Skin of body (tissue), 2 donors: ENCODE measurements around the gene TBC1D5. TPM values are rescaled to one million over a fixed set of nuclear protein-coding genes. Genes with fewer than 3 reads are reported as not detected.

Experiments
- DNase-seq: peaks from one replicate; lab custom pipeline; 2025; lab: John Stamatoyannopoulos, UW
- total RNA-seq: library from RNA; depleted of rRNA; stranded (reverse); fragments of >200 nt; gene quantifications from one replicate; pipeline ENCODE4 v1.2.3, GENCODE V29; 2014

Gene TBC1D5
- total RNA-seq, 1 donor from 2014 or later, result 99.1 TPM

- no peak for DNase-seq
Observed at GRCh38 chr3:17592956-17593355, 149.5 kb downstream of the TBC1D5 start.

DNA sequence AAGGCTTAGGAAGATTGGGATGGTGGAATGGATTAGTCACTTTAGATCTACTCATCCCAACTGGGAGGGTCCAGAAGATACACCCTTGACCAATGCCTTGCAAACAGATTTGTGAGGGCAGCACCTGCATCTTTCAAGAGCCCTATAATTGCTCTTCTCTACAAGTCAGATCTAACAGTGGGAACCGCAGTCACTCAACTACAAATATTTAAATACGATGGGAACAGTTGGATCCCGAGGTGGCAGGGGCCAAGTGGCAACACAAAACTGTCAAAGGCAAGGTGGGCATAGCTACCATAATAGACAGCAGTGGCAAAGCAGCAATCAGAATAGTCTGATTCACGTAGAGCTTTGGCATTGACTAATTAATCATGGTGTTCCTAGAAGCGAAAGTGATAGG lies 152.0 kb downstream of the TBC1D5 start:
- no peak for DNase-seq

- DNase-seq, result no peak
Observed at GRCh38 chr3:17589888-17590287, 152.5 kb downstream of the TBC1D5 start.

GRCh38 chr3:17588422-17588821 lies 154.0 kb downstream of the TBC1D5 start:
- peak; percentile 23 for DNase-seq

GRCh38 chr3:17585394-17586325 lies 156.8 kb downstream of the TBC1D5 start:
- no peak for DNase-seq

- no peak for DNase-seq
Observed at GRCh38 chr3:17584066-17584465, 158.4 kb downstream of the TBC1D5 start.

DNA sequence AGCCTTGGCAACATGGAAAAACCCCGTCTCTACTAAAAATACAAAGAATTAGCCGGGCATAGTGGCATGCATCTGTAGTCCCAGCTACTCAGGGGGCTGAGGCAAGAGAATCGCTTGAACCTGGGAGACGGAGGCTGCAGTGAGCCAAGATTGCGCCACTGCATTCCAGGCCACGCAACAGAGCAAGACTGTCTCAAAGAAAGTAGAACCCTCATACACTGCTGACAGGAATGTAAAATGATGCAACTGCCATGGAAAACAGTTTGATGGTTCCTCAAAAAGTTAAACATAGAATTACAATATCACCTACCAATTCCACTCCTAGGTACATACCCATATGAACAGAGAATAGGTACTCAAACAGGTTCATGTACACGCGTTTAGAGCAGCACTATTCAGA lies 158.9 kb downstream of the TBC1D5 start:
- no peak for DNase-seq

DNA sequence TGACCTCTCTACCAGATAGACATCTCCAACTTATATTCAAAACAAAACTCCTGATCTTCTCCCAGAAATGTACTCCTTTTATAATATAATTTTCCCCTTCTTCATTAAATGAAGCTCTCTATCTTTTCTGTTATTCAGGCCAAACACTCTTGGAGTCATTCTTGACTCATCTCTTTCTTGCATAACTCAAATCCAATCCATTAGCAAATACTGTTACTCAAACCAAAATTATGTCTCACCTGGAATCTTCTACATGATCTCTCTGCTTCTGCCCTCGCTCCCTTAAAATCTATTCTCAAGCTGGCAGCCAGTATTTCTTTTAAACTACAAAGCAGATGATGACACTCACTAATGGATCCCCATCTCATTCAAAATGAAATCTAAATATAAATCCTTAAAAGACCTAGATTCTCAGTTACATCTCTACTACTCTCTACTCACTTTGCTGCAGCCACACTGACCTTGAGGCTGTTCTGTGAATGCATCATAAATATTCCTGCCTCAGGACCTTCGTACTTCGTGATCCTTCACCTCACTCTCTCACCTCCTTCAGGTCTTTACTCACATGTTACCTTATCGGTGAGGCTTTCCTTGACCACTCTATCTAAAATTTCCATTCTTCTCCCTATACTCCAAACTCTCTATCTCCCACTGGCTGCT lies 160.9 kb downstream of the TBC1D5 start:
- DNase-seq, result no peak

- no peak for DNase-seq
Observed at GRCh38 chr3:17580901-17581300, 161.5 kb downstream of the TBC1D5 start.

DNA sequence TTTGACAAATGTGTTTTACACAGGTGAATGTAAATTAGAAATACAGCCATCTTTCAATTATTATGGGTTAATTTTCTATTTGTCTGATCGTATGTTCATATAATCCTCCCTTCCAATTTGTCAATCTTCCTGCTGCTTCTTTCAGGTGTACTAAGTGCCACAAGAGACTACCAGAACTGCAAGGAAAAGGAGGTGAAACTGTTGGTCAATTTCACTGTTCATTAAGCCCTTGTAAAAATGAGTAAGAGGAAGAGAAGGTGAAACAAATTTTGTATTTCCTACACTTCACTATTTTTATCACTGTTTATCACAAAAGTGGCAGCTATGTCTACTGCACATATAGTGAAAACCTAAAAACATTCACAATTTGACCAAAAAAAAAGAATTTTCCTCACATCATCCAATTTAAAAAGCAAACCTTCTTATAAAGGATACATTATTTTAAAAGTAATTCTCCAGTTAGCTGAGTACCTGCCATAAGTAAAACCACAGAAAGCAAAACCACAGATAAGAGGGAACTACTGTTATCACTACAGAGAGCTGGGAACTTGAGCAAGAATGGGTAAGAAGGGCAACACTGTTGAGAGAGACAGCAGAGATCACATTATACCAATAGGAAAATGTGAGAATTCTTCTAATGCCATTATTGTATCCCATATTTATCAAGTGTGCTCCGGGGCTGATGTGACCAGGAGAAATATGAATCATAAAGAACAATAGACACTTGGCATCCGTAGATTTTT lies 163.0 kb downstream of the TBC1D5 start:
- no peak for DNase-seq

DNA sequence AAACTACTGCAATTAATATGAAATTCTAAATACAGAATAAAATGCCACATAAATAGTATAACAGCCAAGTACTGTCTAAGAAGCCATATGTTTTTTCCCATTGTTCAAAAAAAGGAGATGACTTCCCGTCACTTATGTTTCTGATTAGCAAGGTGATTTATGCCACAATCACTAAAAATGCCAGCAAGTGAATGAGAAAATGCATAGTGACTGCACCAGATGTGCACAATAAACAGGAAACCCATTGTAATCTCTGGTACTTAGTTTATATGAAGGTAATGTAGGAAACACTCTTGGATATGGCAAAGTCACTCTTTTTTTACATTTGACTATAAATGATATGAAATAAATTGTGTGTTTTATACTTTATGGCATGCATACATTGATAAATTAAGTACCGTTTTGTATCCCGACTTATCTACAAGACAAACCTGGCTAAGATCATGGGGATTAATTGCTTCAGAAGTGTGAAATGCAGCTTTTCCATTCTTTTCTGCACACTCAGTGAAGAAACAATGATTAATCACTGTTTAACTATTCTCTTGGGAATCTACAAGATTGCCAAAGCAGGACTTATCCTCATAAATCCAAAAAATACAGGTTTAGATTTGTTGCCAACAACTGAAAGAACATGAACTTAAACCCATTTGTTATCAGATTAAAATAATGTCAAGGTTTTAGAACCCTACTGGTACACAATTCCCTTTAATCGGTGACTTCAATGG lies 164.5 kb downstream of the TBC1D5 start:
- peak; percentile 24 for DNase-seq

DNA sequence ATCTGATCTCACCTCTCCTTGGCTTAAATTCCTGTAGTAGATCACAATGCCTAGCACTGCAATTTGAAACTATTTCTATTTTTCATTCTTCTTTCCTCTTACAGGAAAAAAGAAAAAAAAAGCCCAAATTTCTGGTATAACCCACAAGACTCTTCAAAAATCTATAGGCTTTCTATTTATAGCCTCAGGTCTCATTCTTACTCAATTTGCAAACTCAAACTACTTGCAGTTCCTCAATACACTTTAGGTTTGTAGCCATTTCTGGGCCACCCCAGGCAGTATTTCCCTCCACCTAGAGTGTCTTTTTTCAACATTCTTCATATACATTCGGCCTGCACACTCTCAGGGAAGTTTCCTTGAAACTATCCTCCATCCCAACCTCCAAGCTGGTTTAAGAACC lies 169.0 kb downstream of the TBC1D5 start:
- no peak for DNase-seq

GRCh38 chr3:17571686-17572085 lies 170.7 kb downstream of the TBC1D5 start:
- DNase-seq, result no peak

GRCh38 chr3:17562845-17563244 lies 179.6 kb downstream of the TBC1D5 start:
- no peak for DNase-seq

DNA sequence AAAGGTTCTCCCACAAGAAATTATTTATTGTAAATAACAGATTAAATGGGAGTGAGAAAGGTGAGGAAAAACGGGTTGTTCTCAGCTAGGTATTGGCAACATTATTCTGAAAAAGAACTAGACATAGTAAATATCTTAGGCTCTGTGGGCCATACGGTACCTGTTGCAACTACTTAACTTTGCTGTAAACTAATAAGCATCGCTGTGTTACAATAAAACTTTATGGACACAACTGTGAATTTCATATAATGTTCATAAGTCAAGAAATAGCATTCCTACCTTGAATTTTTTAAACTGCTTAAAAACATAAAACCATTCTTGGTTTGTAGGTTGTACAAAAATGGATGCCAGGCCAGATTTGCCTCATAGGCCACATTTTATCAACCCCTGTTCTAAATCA lies 183.9 kb downstream of the TBC1D5 start:
- DNase-seq, result no peak

GRCh38 chr3:17557749-17558463 lies 184.5 kb downstream of the TBC1D5 start:
- no peak for DNase-seq

DNA sequence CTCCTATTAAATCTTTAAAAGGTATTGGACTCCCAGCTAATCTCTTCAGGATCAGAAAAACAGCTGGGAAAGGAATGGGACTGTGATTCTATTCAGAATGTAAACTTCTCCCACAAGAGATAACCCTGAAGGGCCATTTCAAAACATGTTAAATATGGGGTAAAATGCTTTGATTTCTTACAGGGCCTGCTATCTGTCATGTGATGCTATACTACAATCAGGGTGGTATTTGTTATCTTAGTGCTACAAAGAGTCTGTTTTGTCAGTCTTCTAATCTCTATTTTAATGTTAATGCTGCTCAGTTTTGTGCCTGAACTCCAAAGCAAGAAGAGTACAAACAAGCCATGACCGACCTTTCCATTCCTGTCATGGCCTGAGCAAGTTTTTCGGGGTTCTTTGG lies 186.9 kb downstream of the TBC1D5 start:
- no peak for DNase-seq

- no peak for DNase-seq
Observed at GRCh38 chr3:17554078-17554477, 188.4 kb downstream of the TBC1D5 start.

DNA sequence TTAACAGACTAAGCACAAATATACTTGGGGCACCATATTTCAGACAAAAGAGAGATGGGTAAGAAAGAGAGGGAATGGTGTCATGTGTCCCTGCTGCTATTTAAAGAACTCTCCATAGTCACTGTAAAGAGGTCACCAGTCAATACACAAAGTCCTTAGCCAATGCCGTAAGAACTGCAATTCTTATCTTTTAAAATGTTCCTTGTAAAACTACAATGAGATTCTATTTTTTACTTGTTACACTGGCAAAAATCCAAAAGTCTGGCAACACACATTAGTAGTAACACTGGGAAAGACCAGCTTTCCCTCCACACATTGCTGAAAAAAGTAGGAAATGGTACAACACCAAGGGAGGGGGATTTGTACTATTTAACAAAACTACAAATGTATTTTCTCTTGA lies 189.4 kb downstream of the TBC1D5 start:
- DNase-seq, result no peak

DNA sequence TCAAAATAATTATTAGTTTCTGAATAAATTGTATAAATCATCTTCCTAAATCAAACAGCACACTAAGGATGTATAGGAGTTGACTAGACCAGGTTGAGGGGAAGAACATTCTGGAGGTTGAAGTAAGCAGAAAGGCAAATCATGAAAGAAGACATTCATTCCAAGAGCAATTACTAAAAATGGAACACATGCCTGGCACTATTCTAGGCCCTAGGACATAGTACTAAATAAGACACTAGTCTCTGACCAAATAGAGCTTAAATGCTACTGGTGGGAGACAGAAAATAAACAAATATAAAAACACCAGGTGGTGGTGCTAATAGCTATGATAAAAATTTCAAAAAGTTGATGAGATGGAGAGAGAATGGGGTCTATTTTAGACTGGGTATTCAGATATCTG lies 190.1 kb downstream of the TBC1D5 start:
- no peak for DNase-seq

DNA sequence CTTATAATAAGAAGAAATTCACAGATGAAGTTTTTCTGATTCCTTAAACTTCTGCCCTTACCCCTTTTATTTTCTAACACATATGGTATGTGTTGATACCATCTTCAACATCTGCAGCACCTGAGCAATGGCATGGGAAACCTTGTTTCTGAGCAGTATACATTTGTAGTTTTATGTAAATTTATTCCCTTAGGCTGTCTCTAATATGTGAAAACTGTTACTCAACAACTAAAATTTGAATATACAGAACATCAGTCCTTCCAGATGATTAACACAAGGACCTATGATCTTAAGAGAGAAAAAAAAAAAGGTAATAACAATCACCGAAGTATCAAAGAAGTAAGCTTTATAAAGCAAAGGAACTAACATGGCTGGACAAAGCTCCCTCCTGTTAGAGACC lies 190.5 kb downstream of the TBC1D5 start:
- DNase-seq, result no peak
